IMR-90 (cell line): ENCODE results near the gene INPP5A. TPM values are rescaled to one million over a fixed set of nuclear protein-coding genes. Genes with fewer than 3 reads are reported as not detected.

Experiments
- ATAC-seq: fragments of 200-7000 bp; cut with Tn5 transposase; 2 replicates; pipeline ENCODE4 v1.9.1; 2020; ENCODE audit warnings: low read depth, mild to moderate bottlenecking, moderate library complexity
- BruUV-seq: library from RNA; stranded (reverse); fragments of 400-500 nt; replicated peaks from 2 replicates; lab custom pipeline; 2021; lab: Mats Ljungman, UMichigan
- CTCF ChIA-PET: fragments of 300-600 bp; formaldehyde crosslinking; extraction: SDS; loops from one replicate; lab custom pipeline; 2021; ENCODE audit warnings: antibody characterized with exemption; lab: Yijun Ruan, JAX
- POLR2A ChIA-PET: fragments of 300-600 bp; sonication (Branson Sonifier 250); formaldehyde crosslinking; loops from one replicate; lab custom pipeline; 2022; ENCODE audit warnings: antibody characterized with exemption; ENCODE audit not compliant: unreplicated experiment; lab: Charles Lee
- DNase-seq: peaks from one replicate; pipeline ENCODE4 v3.0.0; 2013
- H2AFZ ChIP-seq: replicated peaks from 2 replicates; pipeline ENCODE3; 2013; ENCODE audit warnings: low read length, mild to moderate bottlenecking; ENCODE audit not compliant: poor library complexity
- H2AK5ac ChIP-seq: 2 replicates; pipeline ENCODE4 v1.6.1; 2013; ENCODE audit warnings: low read depth, low read length, inconsistent platforms
- H2AK9ac ChIP-seq: replicated peaks from 2 replicates; pipeline ENCODE3; 2013; ENCODE audit warnings: mild to moderate bottlenecking, low read depth, low read length, moderate library complexity; ENCODE audit not compliant: poor library complexity
- H2BK120ac ChIP-seq: 2 replicates; pipeline ENCODE4 v1.6.1; 2013; ENCODE audit warnings: low read depth, low read length, inconsistent platforms
- H2BK15ac ChIP-seq: 3 replicates; pipeline ENCODE4 v1.6.1; 2013; ENCODE audit warnings: low read depth, low read length, inconsistent platforms
- H2BK20ac ChIP-seq: 2 replicates; pipeline ENCODE4 v1.6.1; 2013; ENCODE audit warnings: low read depth, mild to moderate bottlenecking, inconsistent platforms, low read length, moderate library complexity
- H2BK5ac ChIP-seq: 2 replicates; pipeline ENCODE4 v1.6.1; 2013; ENCODE audit warnings: mild to moderate bottlenecking, low read depth, low read length, inconsistent platforms; ENCODE audit not compliant: poor library complexity, severe bottlenecking
- H3K14ac ChIP-seq: replicated peaks from 2 replicates; pipeline ENCODE4 v1.6.1; 2013; ENCODE audit warnings: low read depth, low read length, inconsistent platforms
- H3K18ac ChIP-seq: 2 replicates; pipeline ENCODE4 v1.6.1; 2013; ENCODE audit warnings: low read depth, low read length, control low read depth
- H3K23ac ChIP-seq: 2 replicates; pipeline ENCODE4 v1.6.1; 2013; ENCODE audit warnings: low read depth, low read length, inconsistent platforms
- H3K27ac ChIP-seq: 2 replicates; pipeline ENCODE4 v1.5.1; 2013; ENCODE audit warnings: mild to moderate bottlenecking, control low read depth, low read length; ENCODE audit not compliant: insufficient read depth
- H3K27me3 ChIP-seq: 2 replicates; pipeline ENCODE4 v1.6.1; 2013; ENCODE audit warnings: low read length; ENCODE audit not compliant: control insufficient read depth, insufficient read depth
- H3K36me3 ChIP-seq: 2 replicates; pipeline ENCODE4 v1.6.1; 2013; ENCODE audit warnings: low read length, mixed read lengths; ENCODE audit not compliant: control insufficient read depth, insufficient read depth
- H3K4ac ChIP-seq: 2 replicates; pipeline ENCODE4 v1.6.1; 2013; ENCODE audit warnings: low read depth, low read length, inconsistent platforms
- H3K4me1 ChIP-seq: 2 replicates; pipeline ENCODE4 v1.6.1; 2013; ENCODE audit warnings: low read length, mixed read lengths; ENCODE audit not compliant: control insufficient read depth, insufficient read depth
- H3K4me2 ChIP-seq: 2 replicates; pipeline ENCODE4 v1.6.1; 2013; ENCODE audit warnings: low read depth, mild to moderate bottlenecking, control low read depth, low read length, moderate library complexity
- H3K4me3 ChIP-seq: 2 replicates; pipeline ENCODE4 v1.5.1; 2013; ENCODE audit warnings: low read depth, mild to moderate bottlenecking, control low read depth, low read length, moderate library complexity; ENCODE audit not compliant: insufficient read depth
- H3K56ac ChIP-seq: 2 replicates; pipeline ENCODE4 v1.6.1; 2013; ENCODE audit warnings: low read length, inconsistent platforms; ENCODE audit not compliant: insufficient read depth; ENCODE audit errors: extremely low read depth
- H3K79me1 ChIP-seq, 2 experiments: 2 replicates each; pipeline ENCODE4 v1.6.1; 2013; ENCODE audit warnings: low read length in 2 of 2, inconsistent platforms in 1 of 2, low read depth in 1 of 2
- H3K9ac ChIP-seq: 2 replicates; pipeline ENCODE4 v1.6.1; 2013; ENCODE audit warnings: low read depth, low read length, control low read depth
- H3K9me1 ChIP-seq: 2 replicates; pipeline ENCODE4 v1.6.1; 2013; ENCODE audit warnings: low read length, inconsistent platforms; ENCODE audit not compliant: insufficient read depth
- H3K9me3 ChIP-seq: 2 replicates; pipeline ENCODE4 v1.6.1; 2013; ENCODE audit warnings: low read length; ENCODE audit not compliant: control insufficient read depth, insufficient read depth
- H4K20me1 ChIP-seq: 2 replicates; pipeline ENCODE4 v1.6.1; 2013; ENCODE audit warnings: low read length, inconsistent platforms; ENCODE audit not compliant: insufficient read depth
- H4K5ac ChIP-seq: 2 replicates; pipeline ENCODE4 v1.6.1; 2013; ENCODE audit warnings: mild to moderate bottlenecking, low read depth, low read length, control low read depth
- H4K8ac ChIP-seq, 2 experiments: 2 replicates each; pipeline ENCODE4 v1.6.1; 2013; ENCODE audit warnings: low read depth in 2 of 2, low read length in 2 of 2, control low read depth in 1 of 2, inconsistent platforms in 1 of 2
- H4K91ac ChIP-seq: 2 replicates; pipeline ENCODE4 v1.6.1; 2013; ENCODE audit warnings: low read depth, low read length, inconsistent platforms; ENCODE audit not compliant: insufficient read depth
- CHD1 ChIP-seq: IDR thresholded peaks from 2 replicates; pipeline ENCODE4 v1.6.1; 2012; ENCODE audit warnings: low read depth, low read length, improper control_type of control experiment
- FOS ChIP-seq: fragments of 150-350 bp; IDR thresholded peaks from 2 replicates; pipeline ENCODE4 v1.6.1; 2016; ENCODE audit warnings: low read depth, low read length
- MXI1 ChIP-seq: IDR thresholded peaks from 2 replicates; pipeline ENCODE4 v1.6.1; 2012; ENCODE audit warnings: low read depth, mild to moderate bottlenecking, low read length, moderate library complexity, borderline replicate concordance
- SMC3 ChIP-seq: fragments of 150-350 bp; IDR thresholded peaks from 2 replicates; pipeline ENCODE4 v1.6.1; 2016; ENCODE audit warnings: low read depth, mild to moderate bottlenecking, antibody characterized with exemption, low read length, moderate library complexity
- WGBS, 2 experiments: methylation state at CpG; one replicate each; pipeline versions ENCODE4 v1.1.5 to v1.1.7; 2013; ENCODE audit warnings: missing lambda C conversion rate in 2 of 2; ENCODE audit not compliant: insufficient read length in 1 of 2; ENCODE audit errors: extremely low coverage in 2 of 2; 5-methylcytosine and 5-hydroxymethylcytosine counted together
- dilution Hi-C: fragments of 300-500 bp; cut with HindIII; formaldehyde crosslinking; loops from one replicate; pipeline ENCODE4 v1.14.3; 2018; ENCODE audit warnings: low sequenced_read_pairs; ENCODE audit not compliant: unreplicated experiment
- in situ Hi-C: fragments of 300-500 bp; cut with MboI; formaldehyde crosslinking; loops from 3 replicates; pipeline ENCODE4 v1.14.3; 2019; ENCODE audit warnings: low sequenced_read_pairs, inconsistent platforms, mixed read lengths
- intact Hi-C: fragments of 100-400 bp; cut with micrococcal nuclease; formaldehyde crosslinking; loops from 2 replicates; pipeline ENCODE4 v1.10.0; 2022
- polyA plus RNA-seq, 3 experiments: library from polyadenylated mRNA; depleted of rRNA; stranded (reverse); fragments of >200 nt; gene quantifications; 2 replicates each; pipeline ENCODE4 v1.2.3, GENCODE V29; 2012; ENCODE audit warnings: low replicate concordance in 1 of 3
- total RNA-seq: library from RNA; depleted of rRNA; stranded (reverse); fragments of >200 nt; gene quantifications from 2 replicates; pipeline ENCODE4 v1.2.3, GENCODE V29; 2012

The INPP5A gene
- total and polyA plus RNA-seq, 2 of the 4 experiments (the other 2 are of a cell fraction) = 21.4 to 36.7 TPM

DNA sequence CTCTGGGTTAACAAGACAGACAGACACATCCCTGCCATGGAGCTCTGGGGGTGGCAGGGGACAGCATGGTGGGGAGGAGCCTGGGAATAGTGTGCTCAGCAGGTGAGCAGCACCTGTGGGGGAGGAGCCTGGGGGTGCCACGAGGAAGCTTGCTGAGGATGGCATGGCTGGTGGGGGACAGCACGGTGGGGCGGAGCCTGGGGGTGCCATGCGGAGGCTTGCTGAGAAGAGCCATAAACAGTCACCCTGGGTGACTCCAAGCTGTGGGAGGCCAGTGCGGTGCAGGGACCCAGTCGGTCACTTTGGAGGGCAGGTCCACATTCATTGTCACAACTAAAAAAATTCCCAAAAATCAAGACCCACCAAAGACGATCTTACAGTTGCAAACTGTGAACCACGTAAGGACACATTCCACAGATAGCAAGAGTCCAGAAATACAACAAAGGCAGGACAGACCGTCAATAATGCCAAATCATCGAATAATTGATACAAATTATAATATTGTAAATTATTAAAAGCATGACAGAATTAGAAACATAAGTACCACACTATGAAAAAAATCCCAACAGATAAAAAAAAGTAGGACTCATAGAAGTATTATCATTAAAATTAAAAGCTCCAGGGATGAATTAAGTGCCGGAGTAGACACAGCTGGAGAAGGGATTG is 223.9 kb downstream of the INPP5A start:
- H2BK5ac ChIP-seq = no peak overlapping the region
- BruUV-seq = no TSS peak
- peaks cover 6% of the 10 kb centered on the region for H3K9me1 ChIP-seq
- H2BK20ac ChIP-seq = no peak overlapping the region
- no peak overlapping the region for H2BK120ac ChIP-seq
- H4K91ac ChIP-seq = no peak overlapping the region
- no peaks in the 10 kb centered on the region for H3K9me3 ChIP-seq
- POLR2A ChIA-PET = no interaction called here
- no peaks in the 10 kb centered on the region for H4K20me1 ChIP-seq
- H3K18ac ChIP-seq = no peak overlapping the region
- TF ChIP-seq SMC3 (no peak), MXI1 (no peak), CHD1 (no peak), FOS (no peak)
- no peak overlapping the region for H2BK15ac ChIP-seq
- H3K79me1 ChIP-seq = no peaks in the 10 kb centered on the region
- H2AK5ac ChIP-seq = no peak overlapping the region
- intact Hi-C loops = no loop called here
- H3K4me3 ChIP-seq = no peak overlapping the region
- H3K4me2 ChIP-seq = no peak overlapping the region
- H3K4me1 ChIP-seq = no peaks in the 10 kb centered on the region
- H3K36me3 ChIP-seq = peaks cover 1% of the 10 kb centered on the region
- dilution Hi-C loops = no loop called here
- DNase-seq = no peak
- no peak for ATAC-seq
- CTCF ChIA-PET = no interaction called here
- 100% methylated on average over 3 of the region's 11 CpGs; no CpG with 5 or more reads in 1 of the 2 experiments for WGBS, 2 experiments
- H3K23ac ChIP-seq = no peak overlapping the region
- H3K56ac ChIP-seq = no peak overlapping the region
- H4K8ac ChIP-seq = no peak overlapping the region
- no peak overlapping the region for H2AK9ac ChIP-seq
- no peaks in the 10 kb centered on the region for H3K27me3 ChIP-seq
- in situ Hi-C loops = no loop called here
- H3K4ac ChIP-seq = no peak overlapping the region
- H3K9ac ChIP-seq = no peak overlapping the region
- no peak overlapping the region for H2AFZ ChIP-seq
- H3K14ac ChIP-seq = no peak overlapping the region
- no peak overlapping the region for H4K5ac ChIP-seq
- H3K27ac ChIP-seq = no peak overlapping the region
